MCF 10A (cell line): ENCODE data around the gene RBPJ. TPM values are rescaled to one million over a fixed set of nuclear protein-coding genes. Genes with fewer than 3 reads are reported as not detected.

Source experiments
- BruUV-seq: library from RNA; stranded (reverse); fragments of 400-500 nt; replicated peaks from 2 replicates; lab custom pipeline; 2021; lab: Mats Ljungman, UMichigan
- CTCF ChIA-PET: fragments of 300-600 bp; sonication (Branson Sonifier 250); formaldehyde crosslinking; extraction: SDS; loops from one replicate; lab custom pipeline; 2021; ENCODE audit warnings: antibody characterized with exemption, inconsistent platforms; lab: Yijun Ruan, JAX
- POLR2A ChIA-PET: fragments of 300-600, 350-650 bp; sonication (Branson Sonifier 250); formaldehyde crosslinking; extraction: SDS; loops from one replicate; lab custom pipeline; 2020; ENCODE audit warnings: antibody characterized with exemption, inconsistent platforms; lab: Yijun Ruan, JAX
- DNase-seq: peaks from one replicate; pipeline ENCODE4 v3.0.0-alpha.2; 2018; ENCODE audit not compliant: unreplicated experiment
- H3K27ac Mint-ChIP-seq: one replicate; pipeline ENCODE4 v1.8.0; 2022; ENCODE audit warnings: mild to moderate bottlenecking, low read depth, mixed read lengths; ENCODE audit not compliant: unreplicated experiment
- H3K27me3 Mint-ChIP-seq: one replicate; pipeline ENCODE4 v1.8.0; 2022; ENCODE audit warnings: mixed read lengths; ENCODE audit not compliant: insufficient read depth, unreplicated experiment
- H3K36me3 Mint-ChIP-seq: one replicate; pipeline ENCODE4 v1.8.0; 2022; ENCODE audit warnings: mild to moderate bottlenecking, moderate library complexity, mixed read lengths; ENCODE audit not compliant: insufficient read depth, unreplicated experiment
- H3K4me1 Mint-ChIP-seq: one replicate; pipeline ENCODE4 v1.8.0; 2022; ENCODE audit warnings: mixed read lengths; ENCODE audit not compliant: insufficient read depth, unreplicated experiment
- H3K4me3 Mint-ChIP-seq: one replicate; pipeline ENCODE4 v1.8.0; 2022; ENCODE audit warnings: mild to moderate bottlenecking, moderate library complexity, mixed read lengths; ENCODE audit not compliant: unreplicated experiment
- H3K9me3 Mint-ChIP-seq: one replicate; pipeline ENCODE4 v1.8.0; 2022; ENCODE audit warnings: mixed read lengths; ENCODE audit not compliant: unreplicated experiment
- intact Hi-C: fragments of 100-400 bp; cut with micrococcal nuclease; formaldehyde crosslinking; loops from 2 replicates; pipeline ENCODE4 v1.14.1; 2022
- total RNA-seq: library from RNA; stranded (reverse); gene quantifications from 2 replicates; pipeline ENCODE4 v1.2.3, GENCODE V29; 2022
- TF ChIP-seq, protein P1 (sequence below): fragments of 200-600 bp; IDR thresholded peaks from one replicate; pipeline ENCODE4 v1.8.0; 2022; ENCODE audit warnings: antibody characterized with exemption, mild to moderate bottlenecking; ENCODE audit not compliant: unreplicated experiment

The RBPJ gene
- total RNA-seq, 1 experiment from 2014 or later = 74.4 TPM

DNA sequence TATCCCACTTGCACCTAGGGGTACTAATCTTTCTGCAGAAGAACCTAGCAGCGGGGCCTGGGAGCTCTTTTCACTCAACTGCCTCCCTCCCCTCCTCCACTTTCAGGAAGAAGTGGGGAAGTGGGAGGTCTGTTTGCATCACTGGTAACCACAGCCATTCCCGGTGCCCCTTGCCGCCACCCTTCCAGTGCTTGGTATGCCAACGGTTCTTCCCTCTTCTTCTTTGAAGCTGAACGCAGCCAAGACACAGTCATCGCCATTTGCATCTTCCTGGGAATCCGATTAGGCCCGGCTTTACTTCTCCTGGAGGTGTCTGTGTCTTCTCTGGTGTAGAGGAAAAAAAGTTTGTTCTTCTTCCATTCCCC lies 47.2 kb upstream of the RBPJ start:
- TF ChIP-seq, protein P1, sequence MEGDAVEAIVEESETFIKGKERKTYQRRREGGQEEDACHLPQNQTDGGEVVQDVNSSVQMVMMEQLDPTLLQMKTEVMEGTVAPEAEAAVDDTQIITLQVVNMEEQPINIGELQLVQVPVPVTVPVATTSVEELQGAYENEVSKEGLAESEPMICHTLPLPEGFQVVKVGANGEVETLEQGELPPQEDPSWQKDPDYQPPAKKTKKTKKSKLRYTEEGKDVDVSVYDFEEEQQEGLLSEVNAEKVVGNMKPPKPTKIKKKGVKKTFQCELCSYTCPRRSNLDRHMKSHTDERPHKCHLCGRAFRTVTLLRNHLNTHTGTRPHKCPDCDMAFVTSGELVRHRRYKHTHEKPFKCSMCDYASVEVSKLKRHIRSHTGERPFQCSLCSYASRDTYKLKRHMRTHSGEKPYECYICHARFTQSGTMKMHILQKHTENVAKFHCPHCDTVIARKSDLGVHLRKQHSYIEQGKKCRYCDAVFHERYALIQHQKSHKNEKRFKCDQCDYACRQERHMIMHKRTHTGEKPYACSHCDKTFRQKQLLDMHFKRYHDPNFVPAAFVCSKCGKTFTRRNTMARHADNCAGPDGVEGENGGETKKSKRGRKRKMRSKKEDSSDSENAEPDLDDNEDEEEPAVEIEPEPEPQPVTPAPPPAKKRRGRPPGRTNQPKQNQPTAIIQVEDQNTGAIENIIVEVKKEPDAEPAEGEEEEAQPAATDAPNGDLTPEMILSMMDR = no peak
- Mint-ChIP-seq H3K9me3 (no peaks in the 10 kb centered on the region), H3K4me1 (no peaks in the 10 kb centered on the region), H3K27ac (no peak overlapping the region), H3K36me3 (no peaks in the 10 kb centered on the region), H3K4me3 (no peak overlapping the region), H3K27me3 (no peaks in the 10 kb centered on the region)
- CTCF ChIA-PET = interaction anchor here (0.7 kb wide), 1 partner anchor 493 kb away, joined by 3 read pairs; no protein-coding TSS in a partner anchor
- no peak for DNase-seq
- intact Hi-C loops = no loop called here
- BruUV-seq = no TSS peak
- POLR2A ChIA-PET = no interaction called here

DNA sequence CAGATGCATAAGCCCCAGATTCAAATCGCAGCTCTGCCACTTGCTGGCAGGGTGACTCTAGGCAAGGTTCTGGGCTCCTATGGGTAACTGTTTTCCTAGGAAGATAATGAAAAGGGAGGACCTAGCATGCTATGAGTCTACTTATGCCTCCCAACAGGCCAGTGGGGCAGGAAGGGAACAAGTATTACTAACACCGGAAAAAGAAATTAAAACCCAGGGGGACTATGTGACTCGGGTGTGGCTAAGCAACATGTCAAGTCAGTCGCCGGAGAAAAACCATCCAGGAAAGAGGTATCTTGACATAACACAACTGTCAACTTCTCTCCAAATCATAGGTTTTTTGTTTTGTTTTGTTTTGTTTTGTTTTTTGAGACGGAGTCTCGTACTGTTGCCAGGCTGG lies 45.5 kb upstream of the RBPJ start:
- Mint-ChIP-seq H3K9me3 (no peaks in the 10 kb centered on the region), H3K27me3 (no peaks in the 10 kb centered on the region), H3K4me1 (no peaks in the 10 kb centered on the region), H3K4me3 (no peak overlapping the region), H3K36me3 (no peaks in the 10 kb centered on the region), H3K27ac (no peak overlapping the region)
- ChIA-PET POLR2A (no interaction called here), CTCF (interaction anchor here (0.6 kb wide), 2 partner anchors 147 to 155 kb away, joined by 3 read pairs; no protein-coding TSS in a partner anchor)
- no peak for DNase-seq
- BruUV-seq = no TSS peak
- TF ChIP-seq, protein P1 = no peak
- intact Hi-C loops = no loop called here

- H3K36me3 Mint-ChIP-seq = no peaks in the 10 kb centered on the region
- no peak for DNase-seq
- TF ChIP-seq, protein P1 = no peak
- intact Hi-C loops = no loop called here
- ChIA-PET POLR2A (interaction anchor here (1.5 kb wide), 1 partner anchor 10 kb away, joined by 4 read pairs; no protein-coding TSS in a partner anchor), CTCF (interaction anchor here (0.6 to 0.7 kb wide), 2 partner anchors 44 to 121 kb away, joined by 3 read pairs; no protein-coding TSS in a partner anchor)
- no TSS peak for BruUV-seq
- H3K9me3 Mint-ChIP-seq = no peaks in the 10 kb centered on the region
- H3K27me3 Mint-ChIP-seq = no peaks in the 10 kb centered on the region
- no peak overlapping the region for H3K27ac Mint-ChIP-seq
- H3K4me3 Mint-ChIP-seq = no peak overlapping the region
- H3K4me1 Mint-ChIP-seq = no peaks in the 10 kb centered on the region
Measured at GRCh38 chr4:26279446-26279845, 41.4 kb upstream of the RBPJ start.

GRCh38 chr4:26281881-26282280 lies 38.9 kb upstream of the RBPJ start:
- H3K4me1 Mint-ChIP-seq = no peaks in the 10 kb centered on the region
- H3K27me3 Mint-ChIP-seq = no peaks in the 10 kb centered on the region
- ChIA-PET POLR2A (no interaction called here), CTCF (interaction anchor here (0.6 kb wide), 1 partner anchor 102 kb away, joined by 4 read pairs; no protein-coding TSS in a partner anchor)
- TF ChIP-seq, protein P1 = no peak
- BruUV-seq = no TSS peak
- intact Hi-C loops = no loop called here
- H3K9me3 Mint-ChIP-seq = no peaks in the 10 kb centered on the region
- H3K4me3 Mint-ChIP-seq = no peak overlapping the region
- no peak overlapping the region for H3K27ac Mint-ChIP-seq
- no peaks in the 10 kb centered on the region for H3K36me3 Mint-ChIP-seq
- no peak for DNase-seq
